CD4-positive, alpha-beta T cell treated with Interleukin-12 subunit alpha and Interleukin-12 subunit beta, for 1 hour (primary cell): Measurements from ENCODE around the gene DNAJC18.
"Not testable (repeated sequence)": the region's sequence is repeated elsewhere in the genome, so short reads cannot be mapped to it uniquely, and the experiment has no call there.

ENCODE experiments used
- DNase-seq: peaks from one replicate; pipeline ENCODE4 v3.0.0-alpha.2; 2020

Gene DNAJC18

DNA sequence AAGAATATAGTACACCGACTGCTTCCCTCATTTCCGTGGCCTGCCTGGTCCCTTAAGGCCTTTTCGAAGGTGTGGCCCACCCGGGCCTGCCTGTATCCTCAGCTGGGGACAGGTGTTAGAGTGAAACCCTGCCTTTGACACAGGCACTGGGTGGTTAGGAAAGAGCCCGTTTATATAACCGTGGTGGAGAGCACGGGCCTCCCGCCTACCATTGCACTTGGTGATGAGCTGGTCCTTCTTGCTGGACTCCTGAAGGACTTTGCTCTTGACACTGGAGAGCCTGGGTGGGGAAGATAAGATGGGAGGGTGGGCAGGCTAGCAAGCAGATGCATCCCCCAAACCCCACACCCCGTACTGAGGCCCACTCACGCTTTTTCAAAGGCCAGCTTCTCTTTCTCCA is 37.8 kb downstream of the DNAJC18 start:
- DNase-seq = no peak

DNA sequence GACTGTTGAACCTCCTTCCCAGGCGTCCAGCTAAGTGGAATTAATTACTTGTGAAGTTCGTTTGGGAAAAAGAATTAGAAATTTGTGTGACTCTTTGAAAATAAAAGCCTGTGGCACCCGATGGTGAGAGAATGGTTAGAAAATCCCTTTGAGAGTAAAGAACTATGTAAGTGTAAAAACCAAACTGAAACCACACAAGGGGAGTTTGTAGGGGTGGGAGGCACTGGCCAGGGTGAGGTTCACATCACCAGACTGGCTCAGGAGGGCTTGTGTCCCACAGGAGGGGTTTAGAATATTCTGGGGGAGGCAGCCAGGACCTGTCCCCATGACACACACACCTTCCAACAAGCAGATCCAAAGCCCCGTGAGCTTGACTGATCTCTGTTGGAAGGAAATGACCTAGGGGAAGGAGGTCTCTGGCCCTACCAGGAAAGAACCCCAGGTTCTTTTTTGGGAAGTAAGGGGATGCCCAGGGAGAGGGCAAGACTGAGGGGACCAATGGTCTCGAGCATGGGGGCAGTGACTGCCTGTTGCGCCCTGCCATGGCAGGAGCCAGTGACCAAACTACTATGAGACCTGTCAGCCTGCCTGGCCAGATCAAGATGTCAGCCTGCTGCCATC is 39.7 kb downstream of the DNAJC18 start:
- DNase-seq = no peak

DNA sequence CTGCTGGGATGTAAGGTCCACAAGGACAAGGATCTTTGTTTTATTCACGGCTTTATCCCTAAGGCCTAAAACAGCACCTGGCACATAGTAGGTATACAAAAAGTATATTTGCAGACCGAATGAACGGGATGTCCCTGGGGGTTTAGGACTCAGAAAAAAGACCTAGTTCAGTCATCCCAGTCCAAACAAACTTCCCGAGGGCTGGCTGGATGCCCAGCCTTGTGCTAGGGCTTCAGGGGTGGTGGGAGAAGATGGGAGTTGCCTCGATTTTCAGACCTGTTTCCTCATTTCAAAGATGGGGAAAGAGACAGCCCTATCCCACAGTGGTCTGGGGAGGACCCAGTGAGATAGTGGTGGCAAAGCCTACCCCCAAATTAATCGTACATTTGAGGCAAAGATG is 41.4 kb downstream of the DNAJC18 start:
- no peak for DNase-seq

DNA sequence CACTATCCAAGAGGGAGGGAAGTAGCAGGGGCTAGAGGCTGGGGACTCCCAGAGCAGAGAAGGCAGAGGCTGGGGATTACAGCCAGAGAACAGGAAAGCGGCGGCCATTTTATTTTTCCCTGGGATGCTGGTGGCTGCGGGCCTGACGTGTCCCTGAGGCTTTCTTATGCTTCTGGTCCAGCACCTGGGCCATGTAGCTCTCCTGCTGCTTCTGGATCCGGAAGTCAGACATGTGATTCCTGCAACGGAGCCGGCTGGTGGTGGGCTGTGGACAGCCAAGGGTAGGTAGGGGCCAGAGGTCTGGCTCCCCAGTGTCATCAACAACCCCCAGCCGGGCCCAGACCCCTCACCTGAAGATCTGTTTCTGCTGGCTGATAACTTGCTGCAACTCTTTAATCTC is 42.6 kb downstream of the DNAJC18 start:
- DNase-seq = no peak

DNA sequence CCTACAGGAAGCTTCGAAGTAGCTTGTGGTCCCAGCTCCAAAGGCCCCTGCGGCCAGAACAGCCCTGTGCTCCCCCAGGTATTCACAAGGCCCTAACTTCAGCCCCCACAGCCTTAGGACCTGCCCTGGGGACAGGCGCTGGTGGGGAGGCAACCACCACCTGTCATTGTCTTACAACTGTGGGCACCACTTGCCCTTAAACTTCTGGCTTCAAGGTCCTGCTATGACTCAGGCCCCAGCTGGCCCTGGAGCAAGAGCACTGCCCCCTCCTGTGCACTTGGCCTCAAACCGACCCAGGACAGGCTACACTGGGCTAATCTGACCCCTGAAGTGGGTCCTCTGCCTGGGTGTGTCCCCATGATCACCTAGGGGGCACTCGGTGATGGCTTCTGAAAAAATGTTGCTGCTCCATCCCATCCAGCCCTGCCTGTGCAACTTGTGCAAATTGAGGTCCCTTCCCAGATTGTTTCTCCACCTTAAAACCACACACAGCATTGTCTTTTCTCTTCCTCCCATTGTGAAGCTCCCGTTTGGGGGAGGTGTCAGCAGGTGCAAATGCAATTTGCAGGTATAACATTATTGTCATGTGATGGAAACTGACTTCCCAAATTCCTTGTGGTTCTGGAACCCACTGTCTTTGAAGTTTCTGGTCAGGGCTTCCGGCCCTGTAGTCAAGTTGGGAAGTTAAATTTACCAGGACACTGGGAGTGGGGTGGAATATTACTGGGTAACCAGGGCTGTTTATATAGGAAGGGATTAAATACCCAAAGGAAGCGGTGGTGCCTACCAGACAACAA is 43.3 kb downstream of the DNAJC18 start:
- DNase-seq = no peak

DNA sequence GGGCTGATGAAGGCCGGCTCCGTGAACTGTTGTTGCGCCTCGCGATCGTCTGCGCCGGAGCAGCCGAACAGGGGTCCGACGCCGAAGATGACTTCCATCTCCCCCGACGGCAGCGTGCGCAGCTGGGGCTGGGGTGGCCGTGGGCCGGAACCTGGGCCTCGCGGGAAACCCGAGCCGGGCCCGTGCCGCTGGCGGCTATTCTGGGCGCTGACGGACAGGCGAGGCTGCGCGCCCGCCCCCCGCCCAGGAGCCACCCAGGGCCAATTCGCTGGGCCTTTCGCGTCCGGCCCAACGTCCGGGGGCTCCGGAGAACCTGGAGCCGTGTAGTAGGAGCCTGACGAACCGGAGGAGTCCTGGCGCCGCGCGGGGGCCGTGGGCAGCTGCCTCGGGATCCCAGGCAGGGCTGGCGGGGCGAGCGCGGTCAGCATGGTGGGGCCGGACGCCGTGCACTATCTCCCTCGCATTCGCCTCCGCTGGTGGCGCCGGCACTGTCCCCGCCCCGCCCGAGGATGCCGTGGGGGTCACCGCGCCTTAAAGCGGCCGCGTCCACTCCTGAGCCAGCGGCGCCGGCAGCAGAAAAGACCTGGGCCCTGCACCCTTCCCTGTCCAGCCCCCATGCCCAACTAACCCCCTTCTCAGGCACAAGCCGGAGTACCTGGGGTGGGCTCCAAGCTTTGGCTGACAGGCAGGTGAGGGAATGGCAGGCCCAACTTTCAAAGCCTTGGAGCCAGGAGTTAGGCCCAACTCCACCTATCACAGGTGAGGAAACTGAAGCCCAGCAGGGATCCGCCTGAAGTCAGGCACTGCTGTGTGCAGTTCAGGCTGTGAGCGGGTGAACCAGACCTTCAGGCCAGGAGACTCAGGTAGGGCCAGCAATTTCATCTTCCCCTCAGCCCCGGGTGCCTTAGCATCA is 44.4 kb downstream of the DNAJC18 start, which contains the start of gene PROB1:
TSS of gene PROB1 (minus strand) at position 451 of the 913 bp plus-strand sequence. CDS start at position 428, 23 bp downstream.
- no peak for DNase-seq

DNA sequence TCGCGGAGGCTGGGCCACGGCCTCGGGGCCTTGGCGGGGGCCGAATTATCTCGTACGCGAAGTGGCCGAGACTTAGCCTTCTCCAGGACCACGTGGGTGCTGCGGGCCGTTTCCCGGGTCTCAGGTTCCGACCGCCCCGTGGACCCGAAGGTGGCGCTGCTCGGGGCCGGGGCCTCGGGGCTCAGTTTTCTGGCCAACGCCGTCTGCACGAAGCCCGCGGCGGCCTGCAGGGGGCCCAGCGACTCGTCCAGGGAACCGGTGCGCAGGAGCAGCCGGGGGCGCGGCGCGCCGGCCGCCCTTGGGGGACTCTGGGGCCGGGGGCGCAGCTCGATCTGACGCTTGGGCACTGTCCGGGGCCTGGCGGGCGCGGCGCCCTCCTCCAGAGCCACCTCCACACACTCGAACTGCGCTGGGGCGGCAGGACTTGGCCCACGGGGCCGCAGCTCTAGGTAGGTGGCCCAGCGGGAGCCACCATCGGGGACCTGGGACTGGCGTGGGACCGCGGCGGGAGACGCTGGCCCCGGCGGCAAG is 45.1 kb downstream of the DNAJC18 start:
- peak; percentile 67 for DNase-seq

DNA sequence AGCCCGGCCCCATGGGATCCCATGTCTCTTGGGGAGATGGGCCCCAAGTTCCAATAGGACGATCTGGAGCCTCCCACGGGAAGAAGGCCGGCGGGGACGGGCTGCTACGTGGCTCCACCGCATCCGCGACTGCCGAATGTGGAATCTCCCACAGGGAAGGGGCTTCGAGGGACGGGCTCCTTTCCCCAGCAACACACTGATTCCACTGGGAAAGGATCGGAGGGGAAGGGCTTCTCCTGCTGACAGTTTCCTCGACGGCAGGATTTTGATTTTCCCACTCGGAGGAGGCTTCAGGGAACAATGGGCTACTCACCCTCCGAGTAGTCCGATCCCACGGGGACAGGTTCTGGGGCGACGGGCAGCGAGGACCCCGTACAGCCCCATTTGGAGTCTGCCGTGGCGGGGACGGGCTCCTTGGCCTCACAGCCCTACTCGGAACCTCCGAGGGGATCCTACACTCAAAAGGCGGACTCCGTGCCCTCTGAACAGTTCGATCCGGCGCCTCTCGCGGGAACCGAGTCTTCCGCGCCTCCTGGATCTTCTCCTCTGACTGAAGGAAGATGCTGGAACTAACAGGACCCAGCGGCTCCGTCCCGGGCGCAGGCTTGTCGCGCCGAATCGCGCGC is 45.7 kb downstream of the DNAJC18 start:
- no peak for DNase-seq

DNA sequence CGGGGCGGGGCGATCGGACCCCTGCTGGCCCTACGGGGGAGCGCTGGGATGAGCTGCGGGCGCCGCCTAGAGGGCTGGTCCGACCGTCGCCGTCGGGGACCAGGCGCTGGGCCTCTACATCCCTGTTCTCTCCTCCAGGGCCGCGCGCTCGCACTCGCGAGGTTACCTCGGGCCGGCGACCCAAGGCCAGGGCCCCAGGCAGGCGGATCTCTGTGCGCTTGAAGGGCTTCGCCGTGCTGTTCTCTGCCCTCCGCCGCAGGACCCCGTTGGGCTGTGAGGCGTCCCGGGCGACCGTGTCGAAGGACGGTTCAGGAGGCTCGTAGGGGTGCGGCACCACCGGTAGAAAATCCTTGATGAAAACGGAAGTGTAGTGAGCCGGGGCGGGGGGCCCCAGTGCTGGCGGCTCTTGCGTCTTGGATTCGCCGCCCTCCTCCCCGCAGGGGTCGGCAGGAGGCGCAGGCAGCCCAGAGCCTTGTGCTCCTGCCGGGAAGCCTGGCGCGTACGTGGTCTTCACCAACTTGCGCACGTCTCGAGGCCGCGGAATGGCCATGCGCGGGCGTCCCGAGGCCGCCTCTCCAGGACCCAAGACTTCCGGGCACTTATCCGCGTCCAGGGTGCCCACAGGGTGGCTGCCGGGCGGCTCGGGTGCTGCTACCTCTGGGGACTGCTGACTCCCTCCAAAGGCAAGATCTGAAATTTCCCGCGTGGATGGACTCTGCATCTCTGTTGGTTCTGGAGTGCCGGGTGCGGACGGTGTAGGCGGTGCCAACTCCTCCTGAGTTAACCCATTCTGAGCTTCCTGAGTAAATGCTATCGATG is 46.4 kb downstream of the DNAJC18 start:
- DNase-seq = peak; percentile 83

DNA sequence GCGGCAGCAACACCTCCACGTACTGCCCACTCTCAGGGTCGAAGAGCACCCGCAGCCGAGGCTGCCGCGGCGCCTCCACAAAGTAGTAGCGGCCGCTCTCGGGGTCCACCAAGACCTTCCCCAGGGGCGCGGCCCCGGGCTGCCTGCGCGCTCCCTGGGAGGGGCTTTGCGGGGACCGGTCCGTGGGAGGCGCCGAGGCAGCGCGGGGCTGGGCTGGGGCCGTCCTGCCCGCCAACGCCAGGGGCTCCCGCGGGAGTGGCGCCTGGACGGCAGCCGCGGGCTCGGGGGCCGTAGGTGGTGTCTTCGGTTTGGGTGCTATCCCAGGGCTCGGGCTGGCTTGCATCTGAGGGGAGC is 47.0 kb downstream of the DNAJC18 start:
- no peak for DNase-seq

DNA sequence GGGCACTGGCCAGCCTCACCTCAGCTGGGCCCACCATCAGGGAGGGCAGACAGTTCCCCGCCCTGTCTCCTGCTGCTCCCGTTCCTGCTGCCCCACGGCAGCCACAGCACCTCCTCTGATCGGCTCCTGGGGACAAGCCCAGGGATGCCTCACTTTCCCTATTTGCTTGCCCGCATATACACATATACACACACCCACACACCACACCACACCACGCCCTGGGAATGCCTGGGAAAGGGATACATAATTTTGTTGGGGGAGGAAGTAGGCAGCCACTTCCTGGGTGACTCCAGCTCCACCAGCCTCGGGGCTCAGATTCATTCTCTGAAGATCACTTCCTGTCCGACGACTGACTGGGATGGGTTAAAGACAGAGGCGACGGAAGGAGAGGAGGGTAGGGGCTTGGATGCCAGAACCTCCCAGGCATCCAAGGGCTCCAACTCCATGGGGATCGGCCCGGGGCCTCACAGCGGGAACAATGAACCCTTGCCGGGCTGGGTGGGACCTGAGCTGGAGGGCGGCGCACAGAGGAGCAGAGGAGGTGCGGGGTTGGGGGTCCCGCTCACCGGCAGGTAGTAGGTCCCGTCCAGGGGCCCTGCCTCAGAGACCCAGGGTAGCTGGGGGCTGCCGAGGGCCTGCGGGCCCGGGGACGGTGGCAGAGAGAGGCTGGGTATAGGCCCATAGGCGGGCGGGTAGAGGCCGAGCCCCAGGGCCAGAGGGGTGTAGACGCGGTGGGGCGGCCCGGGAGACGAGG is 47.6 kb downstream of the DNAJC18 start:
- no peak for DNase-seq

DNA sequence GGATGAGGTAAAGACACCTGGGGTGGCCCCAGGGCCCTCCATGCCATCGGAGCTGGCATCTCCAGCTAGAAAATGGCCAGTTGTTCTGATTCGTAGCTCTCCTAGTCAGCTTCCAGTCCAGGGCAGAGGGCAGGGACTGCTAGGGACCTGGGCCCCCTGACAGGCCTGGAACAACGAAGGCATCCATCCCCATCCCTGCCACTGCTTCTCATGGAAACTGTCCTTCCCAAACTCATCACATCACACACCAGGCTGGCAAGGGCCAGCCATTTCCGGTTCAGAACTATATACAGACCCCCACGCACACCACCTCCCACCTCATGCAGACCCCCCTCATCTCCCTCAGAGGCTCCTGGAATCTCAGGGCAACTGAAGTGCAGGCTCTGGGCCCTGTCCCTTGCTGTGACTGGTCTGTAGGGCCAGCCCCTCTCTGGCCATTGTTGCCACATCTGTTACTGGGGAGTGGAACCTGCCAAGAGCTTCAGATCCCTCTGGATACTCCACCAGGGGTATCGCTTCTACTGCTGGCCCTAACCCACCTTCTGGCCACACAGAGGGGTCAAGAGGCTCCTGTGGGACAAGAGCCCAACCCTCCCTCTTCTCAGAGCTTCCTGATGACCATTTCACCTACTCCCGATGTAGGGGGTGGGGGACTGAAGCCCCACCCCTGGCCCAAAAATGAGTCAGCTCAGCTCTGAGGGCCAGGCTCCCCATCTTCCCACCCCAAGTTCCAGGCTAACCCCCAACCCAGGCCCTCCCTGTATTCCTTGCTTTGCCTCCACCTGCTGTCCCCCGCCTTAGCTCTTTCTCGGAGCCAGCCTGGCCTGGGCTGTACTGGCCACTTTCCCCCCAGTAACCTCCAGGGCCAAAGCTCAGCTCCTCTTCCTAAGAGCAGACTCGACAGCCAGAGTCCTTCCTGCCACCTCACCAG is 48.4 kb downstream of the DNAJC18 start:
- DNase-seq = no peak

DNA sequence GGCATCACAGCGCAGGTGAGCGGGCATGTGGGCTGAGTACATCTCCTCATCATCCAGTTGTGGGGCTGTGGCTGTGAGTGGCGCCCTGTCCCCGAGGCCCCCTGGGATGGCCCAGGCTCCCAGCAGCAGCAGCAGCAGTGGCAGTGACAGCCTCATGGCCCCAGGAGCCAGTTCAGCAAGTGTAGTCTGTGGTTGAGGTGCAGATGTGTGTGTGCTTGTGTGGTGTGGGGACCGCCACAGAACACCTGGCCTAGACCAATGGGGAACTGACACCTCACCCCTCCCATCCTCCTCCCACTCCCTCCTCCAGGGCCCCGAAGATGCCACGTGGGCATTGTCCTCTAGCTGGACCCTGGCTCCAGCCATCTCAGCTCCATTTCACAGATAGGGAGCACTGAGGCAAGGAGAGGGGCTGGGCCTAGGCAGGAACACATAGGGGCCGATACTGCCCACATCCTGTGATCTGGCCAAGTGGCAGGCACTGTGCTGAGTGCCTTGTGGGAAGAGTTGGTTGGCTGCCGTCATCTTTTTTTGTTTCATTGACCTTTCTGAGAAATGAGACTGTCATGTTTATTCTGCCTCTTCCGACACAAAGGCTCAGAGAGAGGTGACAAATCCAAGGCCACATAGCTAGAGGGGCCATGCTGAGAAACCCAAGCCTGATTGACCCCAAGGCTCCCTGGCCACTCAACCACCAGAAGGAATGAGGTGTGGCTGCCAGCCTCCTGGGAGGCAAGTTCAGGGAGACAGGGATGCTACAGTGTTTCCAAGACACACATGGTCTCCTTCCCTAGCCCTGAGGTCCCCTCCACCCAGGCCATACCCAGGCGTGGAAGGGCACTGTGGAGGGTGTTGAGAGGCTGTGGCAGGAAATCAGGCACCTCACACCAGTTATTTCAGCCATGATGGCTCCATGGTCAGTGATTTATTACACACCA is 49.4 kb downstream of the DNAJC18 start, which contains the start of gene MZB1:
TSS of gene MZB1 (minus strand) at position 213 of the 938 bp plus-strand sequence. CDS start at position 156, 57 bp downstream.
- peak; percentile 80 for DNase-seq

DNA sequence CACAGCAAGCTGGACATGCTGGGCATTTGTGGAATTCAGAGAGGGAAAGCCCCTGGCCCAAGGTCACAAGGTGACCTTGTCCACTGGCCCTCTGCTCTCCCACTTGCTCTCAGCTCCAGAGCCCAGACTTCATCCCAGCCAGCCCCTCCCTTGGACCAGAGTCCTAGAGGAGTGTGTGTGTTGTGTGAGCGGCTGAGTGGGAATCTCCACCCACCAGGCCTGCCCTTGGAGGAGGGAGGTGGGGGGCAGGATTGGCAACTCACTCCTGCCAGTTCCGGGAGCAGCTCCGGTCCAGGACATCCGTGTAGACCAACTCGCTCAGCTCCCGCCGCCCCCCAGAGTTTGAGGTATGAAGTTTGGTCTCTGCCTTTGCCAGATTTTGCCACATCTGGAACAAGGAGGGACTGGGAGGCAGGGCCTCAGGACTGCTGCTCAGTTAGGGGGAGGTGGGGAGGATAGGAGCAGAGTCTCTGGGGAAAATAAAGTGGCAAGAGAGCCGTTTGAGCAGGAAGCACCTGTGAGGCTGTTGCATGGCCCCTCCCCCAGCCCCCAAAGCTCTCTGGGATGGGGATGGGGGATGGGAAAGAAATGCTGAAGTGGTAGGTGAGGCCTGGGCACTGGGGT is 51.0 kb downstream of the DNAJC18 start:
- DNase-seq = no peak

DNA sequence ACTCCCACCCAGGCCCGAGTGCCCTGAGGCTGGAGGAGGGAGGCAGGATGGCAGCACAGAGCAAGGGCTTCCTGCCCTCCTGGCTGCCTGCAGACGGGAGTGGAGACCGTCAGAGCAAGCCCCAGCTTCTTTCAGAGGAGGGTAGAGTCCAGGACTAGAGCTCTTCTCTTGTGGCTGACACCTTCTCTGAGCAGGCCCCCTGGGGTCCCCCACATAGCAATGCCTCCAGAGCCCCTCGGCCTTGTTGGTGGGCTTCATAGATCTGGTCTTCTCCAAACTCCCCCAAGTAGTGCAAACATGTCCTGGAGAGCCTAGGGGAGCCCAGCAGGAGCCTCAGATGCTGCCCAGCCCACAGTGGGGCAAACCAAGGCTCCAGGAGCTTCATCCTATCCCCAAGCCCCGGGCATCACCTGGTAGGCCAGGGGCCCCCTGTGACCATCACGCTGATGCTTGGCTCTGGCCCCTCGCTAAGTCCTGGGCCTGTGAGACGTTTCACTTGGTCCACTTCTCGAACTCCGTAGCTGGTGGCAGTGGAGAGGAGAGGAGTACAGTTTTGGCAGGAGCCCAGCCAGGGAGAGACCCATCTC is 51.6 kb downstream of the DNAJC18 start:
- no peak for DNase-seq

DNA sequence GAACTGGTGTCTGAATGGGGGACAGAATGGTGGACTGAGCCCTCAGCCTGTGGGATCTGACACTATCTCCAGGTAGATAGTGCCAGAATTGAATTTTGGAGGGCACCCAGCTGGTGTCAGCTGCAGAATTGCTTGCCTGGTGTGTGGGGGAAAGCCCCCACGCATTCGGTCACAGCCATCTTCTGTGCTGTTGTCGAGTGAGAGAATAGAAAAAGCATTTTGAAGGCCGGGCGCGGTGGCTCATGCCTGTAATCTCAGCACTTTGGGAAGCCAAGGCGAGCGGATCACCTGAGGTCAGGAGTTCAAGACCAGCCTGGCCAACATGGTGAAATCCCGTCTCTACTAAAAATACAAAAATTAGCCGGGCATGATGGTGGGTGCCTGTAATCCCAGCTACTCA is 52.4 kb downstream of the DNAJC18 start:
- DNase-seq = not testable (repeated sequence)

DNA sequence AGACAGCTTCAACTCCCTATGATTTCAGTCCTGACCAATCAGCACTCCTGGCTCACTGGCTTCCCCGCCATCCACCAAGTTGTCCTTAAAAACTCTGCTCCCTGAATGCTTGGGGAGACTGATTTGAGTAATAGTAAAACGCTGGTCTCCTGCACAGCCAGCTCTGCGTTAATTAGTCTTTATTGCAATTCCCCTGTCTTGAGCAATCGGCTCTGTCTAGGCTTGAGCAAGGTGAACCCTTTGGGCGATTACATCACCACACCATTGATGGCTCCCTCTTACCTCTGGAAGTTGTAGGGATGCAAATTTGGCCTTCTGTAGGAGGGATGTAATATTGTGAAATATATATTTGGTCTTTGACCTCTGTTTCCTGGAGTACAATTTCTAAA is 53.3 kb downstream of the DNAJC18 start:
- DNase-seq = no peak
